ENCODE data around the gene SALL4. TPM values are rescaled to one million over a fixed set of nuclear protein-coding genes. Genes with fewer than 3 reads are reported as not detected.
"Not testable (repeated sequence)": the region's sequence is repeated elsewhere in the genome, so short reads cannot be mapped to it uniquely, and the experiment has no call there.

SALL4 gene
- total RNA-seq, 1 donor from 2014 or later = 2.7 TPM

DNA sequence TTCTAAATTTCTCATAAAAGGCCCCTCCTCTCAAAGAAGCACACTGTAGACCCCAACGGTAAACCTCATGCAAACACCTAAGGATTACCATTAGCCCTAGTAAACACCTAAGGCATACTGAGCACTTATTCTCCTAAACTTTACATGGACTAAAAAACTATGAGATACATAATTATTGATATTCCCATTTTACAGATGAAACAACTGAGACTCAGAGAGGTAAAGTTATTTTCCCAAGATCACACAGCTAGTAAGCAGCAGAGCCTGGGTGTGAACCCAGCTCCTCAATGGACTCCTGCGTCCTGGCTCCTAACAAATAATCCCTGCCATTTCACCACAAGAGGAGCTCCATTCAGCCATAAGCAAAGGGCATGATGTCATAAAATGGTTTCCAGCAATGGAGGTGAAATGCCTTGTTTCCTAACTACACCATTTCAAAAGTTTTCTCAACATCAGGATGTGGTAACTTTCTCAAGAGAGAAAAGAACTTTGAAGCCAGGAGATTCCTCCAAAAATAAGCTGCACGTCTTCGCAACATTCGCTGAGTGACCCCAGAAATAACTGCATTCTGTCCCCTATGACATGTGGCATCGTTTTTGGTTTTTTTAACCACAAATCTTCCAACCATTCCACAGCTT lies 38.2 kb downstream of the SALL4 start:
- no peak for DNase-seq

DNA sequence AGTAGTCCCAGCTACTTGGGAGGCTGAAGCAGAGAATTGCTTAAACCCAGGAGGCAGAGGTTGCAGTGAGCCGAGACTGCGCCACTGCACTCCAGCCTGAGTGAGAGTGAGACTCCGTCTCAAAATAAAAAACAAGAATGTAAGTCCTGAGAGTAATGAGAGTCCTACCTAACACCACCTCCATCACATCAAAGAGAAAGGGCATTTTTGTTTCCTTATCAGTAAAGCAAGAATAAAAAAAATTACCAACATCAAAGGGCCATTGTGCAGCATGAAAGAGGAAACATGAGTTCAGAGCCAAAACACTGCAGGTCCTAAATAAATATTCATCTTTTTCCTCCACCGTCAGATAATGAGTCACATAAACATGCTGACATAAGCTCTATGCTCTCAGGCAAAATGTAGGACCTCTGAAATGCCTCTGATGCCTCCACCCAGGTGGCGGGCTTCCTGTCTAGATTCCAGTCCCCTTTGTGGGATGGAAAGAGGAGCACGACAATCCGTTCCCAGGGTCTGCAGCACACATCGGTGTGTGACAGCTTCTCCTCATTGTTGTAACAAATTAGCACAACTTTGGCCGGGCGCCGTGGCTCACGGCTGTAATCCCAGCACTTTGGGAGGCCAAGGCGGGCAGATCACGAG lies 41.3 kb downstream of the SALL4 start:
- no peak for DNase-seq

DNA sequence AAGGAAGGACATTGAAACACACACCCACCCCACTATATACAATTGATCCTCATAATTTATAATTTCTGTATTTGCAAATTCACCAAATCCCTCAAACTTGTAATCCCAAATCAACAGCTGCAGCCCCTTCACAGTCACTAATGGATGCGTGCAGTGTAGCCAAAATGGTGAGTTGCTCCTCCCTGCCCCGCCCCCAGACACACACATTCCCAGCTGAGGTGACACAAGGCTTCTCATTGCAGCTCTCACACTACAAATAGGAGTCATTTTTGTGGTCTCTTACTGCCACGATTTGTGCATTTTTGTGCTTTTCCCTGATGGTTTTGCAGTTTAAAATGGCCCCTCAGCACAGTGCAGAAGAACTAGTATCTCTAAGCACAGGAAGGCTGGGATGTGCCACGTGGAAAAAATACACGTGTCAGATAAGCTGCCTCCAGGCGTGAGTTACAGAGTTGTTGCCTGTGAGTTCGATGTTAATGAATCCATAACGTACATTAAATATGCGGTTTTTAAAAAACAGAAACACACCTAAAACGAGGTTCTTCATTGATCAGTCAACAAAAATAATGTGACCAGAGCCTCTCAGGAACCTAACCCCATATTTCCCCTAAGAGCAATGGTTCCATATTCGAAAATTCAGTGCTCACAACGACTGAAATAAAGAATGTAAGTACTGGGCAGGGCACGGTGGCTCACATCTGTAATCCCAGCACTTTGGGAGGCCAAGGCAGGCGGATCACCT lies 42.4 kb downstream of the SALL4 start:
- no peak for DNase-seq

DNA sequence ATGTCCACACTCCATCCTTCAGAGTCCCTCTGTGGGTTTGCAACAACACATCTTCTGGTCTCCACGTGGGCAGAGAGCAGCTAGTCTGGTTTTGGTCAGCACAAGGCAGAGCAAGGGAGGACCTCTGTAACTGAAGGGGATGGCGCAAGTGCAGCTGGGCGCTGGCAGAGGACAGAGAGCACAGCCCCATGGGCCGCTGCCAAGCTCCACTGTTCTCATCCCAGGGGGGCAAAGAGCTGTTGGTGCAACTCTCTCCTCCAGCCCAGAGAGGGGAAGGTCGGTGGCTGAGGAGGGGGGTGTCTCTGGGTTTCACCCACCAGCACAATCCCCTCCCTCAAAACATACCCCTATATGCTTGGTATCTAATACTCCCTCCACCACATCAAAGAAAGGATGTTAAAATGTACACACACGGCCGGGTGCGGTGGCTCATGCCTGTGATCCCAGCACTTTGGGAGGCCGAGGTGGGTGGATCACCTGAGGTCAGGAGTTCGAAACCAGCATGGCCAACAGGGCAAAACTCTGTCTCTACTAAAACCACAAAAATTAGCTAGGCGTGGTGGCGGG lies 43.3 kb downstream of the SALL4 start:
- DNase-seq = no peak

DNA sequence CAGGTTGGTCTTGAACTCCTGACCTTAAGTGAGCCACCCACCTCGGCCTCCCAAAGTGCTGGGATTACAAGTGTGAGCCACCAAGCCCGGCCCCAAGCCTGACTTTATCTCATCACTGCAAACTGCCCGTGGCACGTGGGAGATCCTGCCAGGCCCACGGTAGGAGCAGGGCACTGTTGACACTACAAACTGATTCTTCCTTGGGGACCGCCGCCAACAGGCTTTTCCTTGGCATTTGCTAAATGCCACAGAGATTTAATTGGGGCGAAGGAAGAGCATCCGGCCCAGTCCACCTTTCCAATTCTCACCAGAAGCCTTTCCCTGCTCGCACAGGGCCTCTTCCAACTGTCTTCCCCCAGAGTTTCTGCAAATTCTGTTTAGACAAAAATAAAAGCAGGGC lies 45.1 kb downstream of the SALL4 start:
- no peak for DNase-seq

DNA sequence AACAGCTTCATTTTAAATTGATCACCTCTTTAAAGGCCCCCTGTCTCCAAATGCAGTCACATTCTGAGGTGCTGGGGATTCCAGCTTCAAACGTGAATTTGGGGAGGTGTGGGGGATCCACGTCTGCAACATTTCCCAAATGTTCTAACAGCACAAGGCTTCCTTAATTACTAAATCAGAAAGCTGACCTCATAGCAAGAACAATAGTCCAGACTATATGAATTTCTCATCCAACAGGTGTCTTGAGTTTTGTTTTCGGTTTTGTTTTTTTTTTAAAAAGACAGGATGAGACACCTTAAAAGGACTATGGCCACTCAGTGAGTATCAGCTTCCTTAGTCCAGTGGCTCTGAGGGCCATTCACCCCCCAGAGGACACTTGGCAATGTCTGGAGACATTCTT lies 45.7 kb downstream of the SALL4 start:
- DNase-seq = no peak

DNA sequence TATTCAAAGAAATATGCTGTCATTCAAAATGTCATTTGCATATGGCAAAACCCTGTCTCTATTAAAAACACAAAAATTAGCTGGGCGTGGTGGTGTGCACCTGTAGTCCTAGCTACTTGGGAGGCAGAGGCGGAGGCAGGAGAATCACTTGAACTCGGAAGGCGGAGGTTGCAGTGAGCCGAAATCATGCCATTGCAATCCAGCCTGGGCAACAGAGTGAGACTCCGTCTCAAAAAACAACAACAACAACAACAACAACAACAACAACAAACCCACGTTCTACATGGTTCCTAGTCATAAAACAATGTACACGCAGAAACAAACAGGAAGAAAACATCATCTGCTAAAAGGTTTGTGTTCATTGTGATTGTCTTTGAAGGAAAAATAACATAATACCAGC lies 49.1 kb downstream of the SALL4 start:
- not testable (repeated sequence) for DNase-seq

DNA sequence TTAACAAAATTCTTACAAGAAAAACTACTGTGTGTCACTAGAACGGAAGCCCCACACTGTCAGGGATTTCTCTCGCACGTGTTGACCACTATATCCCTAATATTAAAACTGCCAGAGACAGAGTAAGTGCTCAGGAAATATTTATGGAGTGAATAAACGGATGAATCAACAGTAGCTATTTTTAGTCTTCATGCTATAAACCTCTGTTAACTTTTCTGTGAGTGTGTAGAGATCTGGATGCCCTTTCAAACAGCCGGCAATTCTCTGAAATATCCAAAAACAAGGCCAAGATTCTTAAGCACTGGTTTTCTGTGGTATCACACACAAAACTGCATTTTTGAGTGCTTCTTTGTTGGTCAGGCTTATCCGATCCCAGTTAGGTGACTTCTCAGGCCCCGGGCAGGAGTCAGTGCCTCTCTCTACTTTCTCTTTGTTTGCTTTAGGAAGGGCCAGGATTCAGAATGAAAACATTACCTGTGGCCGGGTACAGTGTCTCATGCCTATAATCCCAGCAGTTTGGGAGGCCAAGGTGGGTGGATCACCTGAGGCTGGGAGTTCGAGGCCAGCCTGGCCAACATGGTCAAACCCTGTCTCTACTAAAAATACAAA lies 49.9 kb downstream of the SALL4 start:
- no peak for DNase-seq

DNA sequence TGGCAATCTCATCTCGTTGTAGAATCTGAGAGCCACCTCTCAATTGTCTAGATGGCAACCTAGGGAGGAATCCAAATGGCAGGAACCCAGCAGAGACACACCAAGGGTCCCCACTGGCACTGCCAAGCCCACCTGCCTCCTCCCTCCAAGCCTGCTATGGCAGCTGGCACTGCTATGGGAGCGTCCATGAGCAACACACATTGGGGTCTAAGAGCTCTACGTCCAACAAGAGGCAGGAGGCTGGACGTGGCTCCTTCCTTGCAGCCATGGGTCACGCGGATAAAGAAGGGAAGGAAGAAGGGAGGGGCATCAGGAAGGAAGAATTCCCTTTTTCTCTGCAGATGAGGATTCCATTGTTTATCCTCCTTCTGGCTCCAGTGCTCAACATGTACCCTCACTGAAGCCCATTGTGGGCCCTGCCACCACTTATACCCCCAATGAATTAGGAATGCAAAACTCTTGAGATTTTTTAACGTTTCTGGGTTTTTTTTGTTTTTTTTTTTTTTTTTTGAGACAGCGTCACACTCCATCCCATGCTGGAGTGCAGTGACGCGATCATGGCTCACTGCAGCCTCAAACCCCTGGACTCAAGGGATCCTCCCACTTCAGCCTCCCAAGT lies 51.4 kb downstream of the SALL4 start:
- DNase-seq = no peak

DNA sequence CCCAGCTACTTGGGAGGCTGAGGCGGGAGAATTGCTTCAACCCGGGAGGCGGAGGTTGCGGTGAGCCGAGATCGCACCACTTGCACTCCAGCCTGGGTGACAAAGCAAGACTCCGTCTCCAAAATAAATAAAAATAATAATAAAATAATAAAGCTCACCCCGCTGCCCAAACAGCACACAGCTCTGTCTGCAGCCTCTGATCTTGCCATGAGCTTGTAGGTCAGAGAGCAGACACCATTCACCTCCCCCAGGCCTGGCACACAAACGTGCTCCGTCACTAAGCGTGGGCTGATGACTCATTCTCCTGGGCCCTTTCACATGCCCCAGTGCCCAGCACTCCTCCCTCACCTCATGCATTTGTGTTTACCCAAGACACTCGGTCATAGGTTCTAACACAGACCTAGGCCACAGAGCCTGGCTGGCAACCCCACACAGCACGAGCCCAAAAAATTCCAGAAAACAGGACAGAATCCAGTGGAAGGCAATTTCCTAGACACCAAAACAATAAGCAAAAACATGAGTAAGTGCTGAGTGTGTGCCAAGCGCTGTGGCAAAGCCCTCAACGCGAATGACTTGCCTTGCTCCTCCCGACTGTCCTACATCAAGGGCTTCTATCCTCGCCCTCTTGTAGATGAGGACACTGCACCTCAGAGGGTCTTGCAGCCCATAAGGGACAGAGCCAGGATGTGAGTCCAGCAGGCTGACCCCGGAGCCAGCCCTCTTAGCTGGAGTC lies 52.1 kb downstream of the SALL4 start:
- no peak for DNase-seq

DNA sequence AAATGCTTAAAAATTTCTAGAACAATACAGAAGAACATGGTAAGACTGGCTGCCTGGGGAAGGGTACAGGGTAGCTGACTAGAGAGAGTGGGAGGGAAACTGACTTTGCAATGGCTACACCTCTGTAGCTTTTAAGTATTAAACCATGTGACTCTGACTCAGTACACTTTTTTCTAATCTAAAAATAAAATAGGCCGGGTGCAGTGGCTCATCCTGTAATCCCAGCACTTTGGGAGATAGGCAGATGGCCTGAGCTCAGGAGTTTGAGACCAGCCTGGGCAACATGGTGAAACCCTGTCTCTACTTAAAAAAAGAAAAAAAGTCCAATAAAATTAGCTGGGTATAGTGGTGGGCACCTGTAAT lies 52.7 kb downstream of the SALL4 start:
- DNase-seq = no peak

DNA sequence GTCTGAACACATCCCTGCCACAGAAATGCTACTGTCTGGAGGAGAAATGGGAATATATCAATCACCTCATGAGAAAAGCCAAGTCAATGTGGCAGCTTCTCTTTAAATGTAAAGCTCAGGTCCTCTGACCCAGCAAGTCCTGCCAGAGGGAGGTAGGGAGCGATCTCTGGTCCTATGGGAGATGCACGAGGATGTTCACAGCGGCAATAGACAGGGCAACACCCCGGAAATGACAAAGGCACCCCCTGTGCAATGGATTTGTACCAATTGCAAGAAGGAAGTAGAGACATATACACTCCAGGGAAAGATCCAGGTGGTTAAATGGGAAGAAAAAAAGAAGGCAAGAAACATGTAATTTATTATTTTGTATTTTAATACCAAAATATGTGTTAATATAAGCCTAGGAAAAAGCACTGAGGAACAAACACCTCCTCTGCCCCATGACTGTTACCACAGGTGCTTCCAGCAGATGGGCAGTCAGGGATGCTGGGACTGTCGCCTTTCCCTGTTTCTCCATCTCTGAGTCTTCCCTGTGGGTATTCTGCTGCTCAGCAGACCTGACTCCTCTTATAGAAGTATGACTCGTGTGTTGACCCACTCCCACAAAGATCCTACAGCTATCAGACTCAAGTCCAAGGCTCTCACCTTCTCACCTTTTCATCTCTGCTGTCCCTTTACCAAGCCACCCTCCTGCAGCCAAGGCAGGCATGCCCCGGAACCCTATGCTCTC lies 55.0 kb downstream of the SALL4 start:
- DNase-seq = no peak

DNA sequence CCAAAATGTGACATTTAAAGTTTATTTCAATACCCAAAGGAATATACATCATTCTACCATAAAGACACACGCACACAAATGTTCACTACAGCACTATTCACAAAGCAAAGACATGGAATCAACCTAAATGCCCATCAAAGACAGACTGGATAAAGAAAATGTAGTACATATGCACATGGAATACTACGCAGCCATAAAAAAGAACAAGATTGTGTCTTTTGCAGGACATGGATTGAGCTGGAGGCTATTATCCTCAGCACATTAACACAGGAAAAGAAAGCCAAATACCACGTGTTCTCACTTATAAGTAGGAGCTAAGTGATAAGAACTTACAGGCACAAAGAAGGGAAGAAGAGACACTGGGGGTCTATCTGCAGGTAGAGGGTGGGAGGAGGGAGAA lies 56.5 kb downstream of the SALL4 start:
- DNase-seq = no peak

DNA sequence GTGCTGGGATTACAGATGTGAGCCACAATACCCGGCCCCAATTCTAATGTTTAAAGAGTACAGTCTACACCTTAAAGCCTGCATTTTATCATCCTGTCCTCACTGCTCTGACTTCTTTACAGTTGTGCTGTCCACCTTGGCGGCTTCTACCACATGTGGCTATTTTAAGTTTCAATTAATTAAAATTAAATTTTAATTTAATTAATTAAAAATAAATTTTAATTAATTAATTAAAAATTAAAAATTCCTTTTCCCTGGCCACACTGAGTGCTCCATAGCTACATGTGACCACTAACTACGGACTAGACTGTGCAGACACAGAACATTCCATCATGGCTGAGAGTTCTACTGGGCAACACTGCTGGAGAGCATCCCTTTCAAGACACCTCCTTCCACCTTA lies 61.5 kb downstream of the SALL4 start:
- no peak for DNase-seq

DNA sequence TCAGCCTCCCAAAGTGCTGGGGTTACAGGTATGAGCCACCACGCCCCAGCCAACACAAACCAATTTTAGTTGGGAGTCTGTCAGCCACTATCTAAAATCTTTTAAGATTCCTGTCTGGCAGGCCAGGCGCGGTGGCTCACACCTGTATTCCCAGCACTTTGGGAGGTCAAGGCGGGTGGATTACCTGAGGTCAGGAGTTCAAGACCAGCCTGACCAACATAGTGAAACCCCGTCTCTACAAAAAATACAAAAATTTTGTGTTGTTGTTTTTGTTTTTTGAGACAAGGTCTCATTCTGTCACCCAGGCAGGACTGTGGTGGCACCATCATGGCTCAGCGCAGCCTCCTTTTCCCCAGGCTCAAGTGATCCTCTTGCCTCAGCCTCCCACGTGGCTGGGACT lies 62.0 kb downstream of the SALL4 start:
- DNase-seq = not testable (repeated sequence)

DNA sequence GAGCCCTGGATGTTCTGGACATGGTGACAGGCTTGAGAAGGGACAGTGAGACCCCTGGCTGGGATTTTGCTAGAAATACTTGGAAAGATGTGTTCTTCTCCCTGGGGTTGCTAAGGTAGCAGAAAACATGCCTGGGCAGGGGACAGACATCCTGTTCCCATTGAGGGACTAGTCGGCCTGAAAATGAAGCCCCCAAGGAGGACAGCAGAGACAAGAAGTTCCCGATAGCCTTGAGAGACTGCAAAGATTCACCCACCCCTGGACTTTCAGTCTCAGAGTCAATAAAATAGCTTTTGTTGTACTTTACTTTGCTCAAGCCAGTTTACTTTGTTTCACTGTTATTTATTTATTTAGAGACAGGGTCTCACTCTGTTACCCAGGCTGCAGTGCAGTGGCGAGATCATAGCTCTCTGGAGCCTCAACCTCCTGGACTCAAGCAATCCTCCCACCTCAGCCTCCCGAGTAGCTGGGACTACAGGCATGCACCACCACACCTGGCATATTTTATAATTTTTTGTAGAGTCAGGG lies 62.5 kb downstream of the SALL4 start:
- no peak for DNase-seq

DNA sequence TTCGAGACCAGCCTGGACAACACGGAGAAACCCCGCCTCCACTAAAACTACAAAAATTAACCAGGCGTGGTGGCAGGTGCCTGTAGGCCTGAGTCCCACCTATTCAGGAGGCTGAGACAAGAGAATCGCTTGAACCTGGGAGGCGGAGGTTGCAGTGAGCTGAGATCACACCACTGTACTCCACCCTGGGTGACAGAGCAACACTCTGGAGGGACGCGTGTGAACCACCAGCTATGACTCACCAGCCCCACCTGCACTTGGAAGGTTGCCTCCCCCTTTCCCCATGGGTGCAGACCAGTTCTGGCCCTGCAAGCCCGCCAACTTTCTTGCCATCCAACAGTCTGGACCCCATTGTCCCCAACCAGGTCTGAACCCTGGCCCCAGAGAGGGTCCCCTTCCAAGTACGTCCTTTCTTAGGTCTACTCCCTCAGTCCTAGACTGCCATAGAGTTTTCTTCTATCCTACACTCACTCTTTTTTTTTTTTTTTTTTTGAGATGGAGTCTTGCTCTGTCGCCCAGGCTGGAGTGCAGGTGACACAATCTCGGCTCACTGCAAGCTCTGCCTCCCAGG lies 63.4 kb downstream of the SALL4 start:
- DNase-seq = no peak

DNA sequence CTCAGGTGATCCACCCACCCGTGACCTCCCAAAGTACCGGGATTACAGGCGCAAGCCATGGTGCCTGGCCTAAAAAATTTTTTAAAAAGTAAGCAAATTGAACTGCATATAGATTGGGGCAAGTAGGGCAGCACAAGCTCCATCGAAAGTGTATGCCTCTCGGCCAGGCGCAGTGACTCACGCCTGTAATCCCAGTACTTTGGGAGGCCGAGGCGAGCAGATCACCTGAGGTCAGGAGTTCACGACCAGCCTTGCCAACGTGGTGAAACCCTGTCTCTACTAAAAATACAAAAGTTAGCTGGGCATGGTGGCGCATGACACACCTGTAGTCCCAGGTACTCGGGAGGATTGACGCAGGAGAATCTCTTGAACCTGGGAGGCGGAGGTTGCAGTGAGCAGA lies 64.1 kb downstream of the SALL4 start:
- DNase-seq = not testable (repeated sequence)

DNA sequence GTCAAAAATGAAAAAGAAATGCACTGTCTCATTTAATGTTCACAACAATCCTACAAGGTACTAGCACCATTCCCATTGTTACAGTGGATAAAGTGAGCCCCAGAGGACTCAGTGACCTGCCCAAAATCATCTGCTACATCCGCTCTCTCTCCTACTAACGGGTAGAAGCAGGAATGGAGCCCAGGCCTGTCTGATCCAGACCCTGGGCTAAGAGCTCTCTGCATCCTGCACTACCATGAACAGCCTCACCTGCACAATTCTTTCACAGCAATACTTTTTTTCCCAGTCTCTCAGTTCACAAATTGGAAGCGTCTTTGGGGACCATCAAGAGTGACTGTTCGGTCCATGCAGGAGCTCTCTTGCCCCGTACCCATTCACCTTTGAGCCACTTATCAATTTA lies 65.4 kb downstream of the SALL4 start:
- no peak for DNase-seq

Data from skin of body (tissue), 2 donors.